Neural cell (in vitro differentiated cells): ENCODE measurements around the gene N4BP2.

ENCODE experiments used
- SMC3 ChIP-seq: fragments of 450-650 bp; conservative IDR thresholded peaks from 2 replicates; pipeline ENCODE4 v1.6.1; 2014; ENCODE audit warnings: antibody characterized with exemption, mild to moderate bottlenecking, moderate library complexity; ENCODE audit not compliant: poor library complexity
- TF ChIP-seq, protein P1 (sequence below): fragments of 450-650 bp; IDR thresholded peaks from 2 replicates; pipeline ENCODE4 v1.5.1; 2014; ENCODE audit warnings: antibody characterized with exemption, mild to moderate bottlenecking, moderate library complexity; ENCODE audit not compliant: poor library complexity, severe bottlenecking

DNA sequence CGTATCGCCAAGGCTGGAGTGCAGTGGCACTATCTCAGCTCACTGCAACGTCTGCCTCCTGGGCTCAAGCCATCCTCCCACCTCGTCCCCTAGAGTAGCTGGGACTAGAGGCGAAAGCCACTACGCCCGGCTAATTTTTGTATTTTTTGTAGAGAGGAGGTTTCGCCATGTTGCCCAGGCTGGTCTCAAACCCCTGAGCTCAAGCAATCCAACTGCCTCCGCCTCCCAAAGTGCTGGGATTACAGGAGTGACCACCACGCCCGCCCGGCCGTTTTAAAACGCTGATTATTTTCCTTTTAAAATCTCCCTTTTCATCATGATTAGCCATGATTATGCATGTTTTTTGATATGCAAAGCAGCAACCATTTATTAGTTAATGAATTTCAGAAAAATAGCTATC is 2.2 kb downstream of the N4BP2 start:
- TF ChIP-seq, protein P1, sequence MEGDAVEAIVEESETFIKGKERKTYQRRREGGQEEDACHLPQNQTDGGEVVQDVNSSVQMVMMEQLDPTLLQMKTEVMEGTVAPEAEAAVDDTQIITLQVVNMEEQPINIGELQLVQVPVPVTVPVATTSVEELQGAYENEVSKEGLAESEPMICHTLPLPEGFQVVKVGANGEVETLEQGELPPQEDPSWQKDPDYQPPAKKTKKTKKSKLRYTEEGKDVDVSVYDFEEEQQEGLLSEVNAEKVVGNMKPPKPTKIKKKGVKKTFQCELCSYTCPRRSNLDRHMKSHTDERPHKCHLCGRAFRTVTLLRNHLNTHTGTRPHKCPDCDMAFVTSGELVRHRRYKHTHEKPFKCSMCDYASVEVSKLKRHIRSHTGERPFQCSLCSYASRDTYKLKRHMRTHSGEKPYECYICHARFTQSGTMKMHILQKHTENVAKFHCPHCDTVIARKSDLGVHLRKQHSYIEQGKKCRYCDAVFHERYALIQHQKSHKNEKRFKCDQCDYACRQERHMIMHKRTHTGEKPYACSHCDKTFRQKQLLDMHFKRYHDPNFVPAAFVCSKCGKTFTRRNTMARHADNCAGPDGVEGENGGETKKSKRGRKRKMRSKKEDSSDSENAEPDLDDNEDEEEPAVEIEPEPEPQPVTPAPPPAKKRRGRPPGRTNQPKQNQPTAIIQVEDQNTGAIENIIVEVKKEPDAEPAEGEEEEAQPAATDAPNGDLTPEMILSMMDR: no peak
- no peak for TF ChIP-seq SMC3
